ENCODE data around the gene UCKL1.

DNA sequence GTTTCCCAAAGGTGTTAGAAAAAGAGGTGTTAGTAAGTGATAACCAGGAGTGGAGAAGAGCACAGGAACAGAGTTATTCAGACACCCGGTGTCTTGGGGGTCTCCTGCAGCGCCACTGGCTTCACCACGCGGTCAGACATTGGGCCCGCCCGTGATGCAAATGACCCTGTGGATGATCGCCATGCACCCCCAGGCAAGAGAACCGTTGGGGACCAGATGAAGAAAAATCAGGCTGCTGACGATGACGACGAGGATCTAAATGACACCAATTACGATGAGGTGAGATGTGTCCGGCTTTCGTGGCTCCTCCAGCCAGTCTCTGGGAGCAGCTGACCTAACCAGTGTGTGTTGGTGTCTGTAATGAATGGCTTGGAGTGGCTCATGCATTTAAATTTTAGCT lies 26.7 kb upstream of the UCKL1 start:
- TF ChIP-seq EZH2 (IDR thresholded peaks at IDR 0.05; ENCODE audit: borderline replicate concordance) (no peak), EZH2phosphoT487 (IDR thresholded peaks at IDR 0.05; ENCODE audit: low read depth, severe bottlenecking, unreplicated experiment) (no peak)
- TF ChIP-seq, protein P1, sequence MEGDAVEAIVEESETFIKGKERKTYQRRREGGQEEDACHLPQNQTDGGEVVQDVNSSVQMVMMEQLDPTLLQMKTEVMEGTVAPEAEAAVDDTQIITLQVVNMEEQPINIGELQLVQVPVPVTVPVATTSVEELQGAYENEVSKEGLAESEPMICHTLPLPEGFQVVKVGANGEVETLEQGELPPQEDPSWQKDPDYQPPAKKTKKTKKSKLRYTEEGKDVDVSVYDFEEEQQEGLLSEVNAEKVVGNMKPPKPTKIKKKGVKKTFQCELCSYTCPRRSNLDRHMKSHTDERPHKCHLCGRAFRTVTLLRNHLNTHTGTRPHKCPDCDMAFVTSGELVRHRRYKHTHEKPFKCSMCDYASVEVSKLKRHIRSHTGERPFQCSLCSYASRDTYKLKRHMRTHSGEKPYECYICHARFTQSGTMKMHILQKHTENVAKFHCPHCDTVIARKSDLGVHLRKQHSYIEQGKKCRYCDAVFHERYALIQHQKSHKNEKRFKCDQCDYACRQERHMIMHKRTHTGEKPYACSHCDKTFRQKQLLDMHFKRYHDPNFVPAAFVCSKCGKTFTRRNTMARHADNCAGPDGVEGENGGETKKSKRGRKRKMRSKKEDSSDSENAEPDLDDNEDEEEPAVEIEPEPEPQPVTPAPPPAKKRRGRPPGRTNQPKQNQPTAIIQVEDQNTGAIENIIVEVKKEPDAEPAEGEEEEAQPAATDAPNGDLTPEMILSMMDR (IDR thresholded peaks at IDR 0.05; ENCODE audit: poor library complexity): no peak

Data from hepatocyte (in vitro differentiated cells).